ENCODE results near the gene FIGNL1.

- TF ChIP-seq POLR2AphosphoS5 (IDR thresholded peaks at IDR 0.05; ENCODE audit: borderline replicate concordance, low read depth, low read length): 0 out of 2 replicates have a peak, but pooled peaks have one; percentile 39
- TF ChIP-seq EZH2 (IDR thresholded peaks at IDR 0.05): no peak
- no peak for TF ChIP-seq FOXP2 (optimal IDR thresholded peaks at IDR 0.05; ENCODE audit: control extremely low read depth, extremely low read length, insufficient read depth)
These were observed 27.3 kb downstream of the FIGNL1 start for GRCh38 chr7:50422858-50423257.

Measured in SK-N-MC (cell line).